Central memory CD8-positive, alpha-beta T cell (primary cell): ENCODE results near the gene PPM1H.

Source experiments
- ATAC-seq: fragments of 150-1000 bp; cut with Tn5 transposase; replicated peaks from 2 replicates; pipeline ENCODE4 v1.10.0; 2022; ENCODE audit warnings: mild to moderate bottlenecking, moderate FRiP score, moderate number of reproducible peaks; ENCODE audit not compliant: poor library complexity, severe bottlenecking; ENCODE audit errors: extremely low read depth
- DNase-seq, 2 donors: peaks; one replicate each; pipeline ENCODE4 v3.0.0; 2021; ENCODE audit warnings: low spot score in 2 of 2
- H3K27ac Mint-ChIP-seq: one replicate; pipeline ENCODE4 v1.8.0; 2022; ENCODE audit warnings: low read depth, mild to moderate bottlenecking, moderate library complexity, mixed read lengths
- H3K27me3 Mint-ChIP-seq: one replicate; pipeline ENCODE4 v1.8.0; 2022; ENCODE audit warnings: mixed read lengths
- H3K36me3 Mint-ChIP-seq: one replicate; pipeline ENCODE4 v1.8.0; 2022; ENCODE audit warnings: mild to moderate bottlenecking, moderate library complexity, mixed read lengths; ENCODE audit not compliant: insufficient read depth
- H3K4me1 Mint-ChIP-seq: one replicate; pipeline ENCODE4 v1.8.0; 2022; ENCODE audit warnings: mixed read lengths
- H3K4me3 Mint-ChIP-seq: one replicate; pipeline ENCODE4 v1.8.0; 2022; ENCODE audit warnings: mild to moderate bottlenecking, moderate library complexity, mixed read lengths
- H3K9me3 Mint-ChIP-seq: one replicate; pipeline ENCODE4 v1.8.0; 2022; ENCODE audit warnings: mixed read lengths

Gene PPM1H

GRCh38 chr12:62689042-62689839 is 245.7 kb downstream of the PPM1H start:
- Mint-ChIP-seq H3K36me3 (no peaks in the 10 kb centered on the region), H3K4me3 (no peak overlapping the region), H3K4me1 (no peaks in the 10 kb centered on the region), H3K9me3 (no peaks in the 10 kb centered on the region), H3K27ac (no peak overlapping the region), H3K27me3 (no peaks in the 10 kb centered on the region)
- ATAC-seq (no peak), DNase-seq (no peak)

GRCh38 chr12:62686938-62687337 is 248.0 kb downstream of the PPM1H start:
- ATAC-seq (no peak), DNase-seq (no peak)
- Mint-ChIP-seq H3K27me3 (no peaks in the 10 kb centered on the region), H3K36me3 (no peaks in the 10 kb centered on the region), H3K27ac (no peak overlapping the region), H3K4me3 (no peak overlapping the region), H3K4me1 (no peaks in the 10 kb centered on the region), H3K9me3 (no peaks in the 10 kb centered on the region)

GRCh38 chr12:62684570-62685295 is 250.2 kb downstream of the PPM1H start:
- Mint-ChIP-seq H3K4me3 (no peak overlapping the region), H3K36me3 (no peaks in the 10 kb centered on the region), H3K9me3 (no peaks in the 10 kb centered on the region), H3K4me1 (no peaks in the 10 kb centered on the region), H3K27ac (no peak overlapping the region), H3K27me3 (no peaks in the 10 kb centered on the region)
- ATAC-seq (no peak), DNase-seq (no peak)

GRCh38 chr12:62683776-62684569 is 251.0 kb downstream of the PPM1H start:
- ATAC-seq: no peak
- no peak overlapping the region for H3K27ac Mint-ChIP-seq

GRCh38 chr12:62681306-62681705 is 253.6 kb downstream of the PPM1H start:
- no peak for DNase-seq
- H3K27ac Mint-ChIP-seq: no peak overlapping the region
- no peak overlapping the region for H3K4me3 Mint-ChIP-seq
- ATAC-seq: no peak
- no peaks in the 10 kb centered on the region for H3K36me3 Mint-ChIP-seq
- H3K4me1 Mint-ChIP-seq: no peaks in the 10 kb centered on the region
- H3K27me3 Mint-ChIP-seq: no peaks in the 10 kb centered on the region
- H3K9me3 Mint-ChIP-seq: no peaks in the 10 kb centered on the region

More at GRCh38 chr12:62683776-62684569, 251.0 kb downstream of the PPM1H start:
- Mint-ChIP-seq H3K4me3 (no peak overlapping the region), H3K36me3 (no peaks in the 10 kb centered on the region), H3K4me1 (no peaks in the 10 kb centered on the region), H3K9me3 (no peaks in the 10 kb centered on the region), H3K27me3 (no peaks in the 10 kb centered on the region)
- DNase-seq: no peak

- Mint-ChIP-seq H3K4me1 (no peaks in the 10 kb centered on the region), H3K9me3 (no peaks in the 10 kb centered on the region), H3K27me3 (no peaks in the 10 kb centered on the region), H3K36me3 (no peaks in the 10 kb centered on the region), H3K27ac (no peak overlapping the region), H3K4me3 (no peak overlapping the region)
- ATAC-seq (no peak), DNase-seq (no peak)
These were observed 255.3 kb downstream of the PPM1H start for GRCh38 chr12:62679608-62680007.

GRCh38 chr12:62677355-62677754 is 257.6 kb downstream of the PPM1H start:
- H3K27me3 Mint-ChIP-seq: no peaks in the 10 kb centered on the region
- no peaks in the 10 kb centered on the region for H3K36me3 Mint-ChIP-seq
- no peak overlapping the region for H3K27ac Mint-ChIP-seq
- no peaks in the 10 kb centered on the region for H3K4me1 Mint-ChIP-seq
- H3K9me3 Mint-ChIP-seq: no peaks in the 10 kb centered on the region
- ATAC-seq: no peak
- no peak overlapping the region for H3K4me3 Mint-ChIP-seq
- DNase-seq: no peak

- DNase-seq: no peak
These were observed 258.2 kb downstream of the PPM1H start for GRCh38 chr12:62676521-62677307.

GRCh38 chr12:62673028-62673815 is 261.7 kb downstream of the PPM1H start:
- no peaks in the 10 kb centered on the region for H3K9me3 Mint-ChIP-seq
- H3K27me3 Mint-ChIP-seq: no peaks in the 10 kb centered on the region
- no peak for ATAC-seq
- no peaks in the 10 kb centered on the region for H3K36me3 Mint-ChIP-seq
- no peaks in the 10 kb centered on the region for H3K4me1 Mint-ChIP-seq
- no peak overlapping the region for H3K4me3 Mint-ChIP-seq
- H3K27ac Mint-ChIP-seq: no peak overlapping the region
- DNase-seq: no peak

More at GRCh38 chr12:62676521-62677307, 258.2 kb downstream of the PPM1H start:
- no peak overlapping the region for H3K27ac Mint-ChIP-seq
- no peak overlapping the region for H3K4me3 Mint-ChIP-seq
- H3K27me3 Mint-ChIP-seq: no peaks in the 10 kb centered on the region
- no peak for ATAC-seq
- H3K4me1 Mint-ChIP-seq: no peaks in the 10 kb centered on the region
- H3K9me3 Mint-ChIP-seq: no peaks in the 10 kb centered on the region
- no peaks in the 10 kb centered on the region for H3K36me3 Mint-ChIP-seq

- Mint-ChIP-seq H3K4me1 (no peaks in the 10 kb centered on the region), H3K27ac (no peak overlapping the region), H3K36me3 (no peaks in the 10 kb centered on the region), H3K4me3 (no peak overlapping the region), H3K27me3 (no peaks in the 10 kb centered on the region), H3K9me3 (no peaks in the 10 kb centered on the region)
- DNase-seq (no peak), ATAC-seq (no peak)
These were observed 263.8 kb downstream of the PPM1H start for GRCh38 chr12:62670986-62671720.

GRCh38 chr12:62668782-62669181 is 266.2 kb downstream of the PPM1H start:
- H3K27me3 Mint-ChIP-seq: no peaks in the 10 kb centered on the region
- DNase-seq (no peak), ATAC-seq (no peak)
- no peak overlapping the region for H3K27ac Mint-ChIP-seq
- no peak overlapping the region for H3K4me3 Mint-ChIP-seq
- H3K4me1 Mint-ChIP-seq: no peaks in the 10 kb centered on the region
- H3K36me3 Mint-ChIP-seq: no peaks in the 10 kb centered on the region
- H3K9me3 Mint-ChIP-seq: no peaks in the 10 kb centered on the region
